Ramos (cell line): ENCODE measurements around the gene PLEKHG4B.

Experiments used
- in situ Hi-C: fragments of 300-500 bp; cut with MboI; formaldehyde crosslinking; loops from one replicate; pipeline ENCODE4 v1.14.3; 2022; ENCODE audit warnings: low sequenced_read_pairs; ENCODE audit not compliant: unreplicated experiment

PLEKHG4B gene

DNA sequence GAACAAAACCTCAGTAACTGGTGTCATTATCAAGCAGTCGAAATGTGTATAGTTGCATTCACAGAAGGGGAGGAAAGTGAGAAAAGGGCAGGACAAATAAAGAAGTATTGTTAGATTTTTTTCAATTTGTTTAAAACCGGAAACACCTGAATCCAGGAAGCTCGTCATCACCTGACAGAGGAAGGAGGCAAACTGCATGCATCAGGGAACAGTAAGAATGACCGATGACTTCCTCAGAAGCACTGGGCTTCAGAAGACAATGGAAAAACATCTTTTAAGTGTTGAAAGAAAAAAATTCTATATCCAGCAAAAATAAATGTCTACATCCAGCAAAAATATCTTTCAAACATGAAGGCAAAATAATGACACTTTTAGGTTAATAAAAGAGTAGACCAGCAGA, 29.5 kb downstream of the PLEKHG4B start:
- in situ Hi-C loops: no loop called here

DNA sequence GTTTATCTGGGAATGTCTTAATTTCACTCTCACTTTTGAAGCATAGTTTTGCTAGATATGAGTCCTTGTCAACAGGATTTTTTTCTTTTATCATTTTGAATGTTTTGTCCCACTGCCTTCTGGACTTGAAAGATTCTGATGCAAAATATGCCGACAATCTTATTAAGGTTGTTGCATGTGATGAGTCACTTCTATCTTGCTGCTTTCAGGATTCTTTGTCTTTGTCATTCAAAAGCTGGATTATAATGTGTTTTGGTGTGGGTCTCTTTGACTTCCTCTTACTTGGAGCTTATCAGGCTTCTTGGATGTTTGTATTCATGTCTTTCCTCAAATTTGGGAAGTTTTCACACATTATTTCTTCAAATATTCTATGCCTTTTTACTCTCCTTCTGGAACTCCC, 33.8 kb downstream of the PLEKHG4B start:
- in situ Hi-C loops: no loop called here

DNA sequence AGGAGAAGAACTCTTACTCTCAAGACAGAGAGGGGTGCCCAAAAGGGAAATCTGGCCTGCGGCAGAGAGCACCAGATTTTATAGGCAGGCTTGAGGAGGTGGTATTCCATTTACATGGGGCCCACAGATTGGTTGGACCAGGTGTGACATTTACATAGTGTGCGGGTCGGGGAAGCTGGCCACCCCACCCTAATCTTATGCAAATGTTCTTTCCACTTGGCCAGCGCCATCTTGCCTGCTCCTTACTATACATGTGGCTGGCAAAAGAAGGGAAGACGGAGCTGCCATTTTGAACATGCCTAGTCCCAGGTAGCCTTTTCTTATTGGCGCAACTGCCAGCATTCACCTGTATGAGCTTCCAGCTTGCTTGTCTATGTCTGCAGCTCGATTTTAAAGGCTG, 34.8 kb downstream of the PLEKHG4B start:
- in situ Hi-C loops: no loop called here

DNA sequence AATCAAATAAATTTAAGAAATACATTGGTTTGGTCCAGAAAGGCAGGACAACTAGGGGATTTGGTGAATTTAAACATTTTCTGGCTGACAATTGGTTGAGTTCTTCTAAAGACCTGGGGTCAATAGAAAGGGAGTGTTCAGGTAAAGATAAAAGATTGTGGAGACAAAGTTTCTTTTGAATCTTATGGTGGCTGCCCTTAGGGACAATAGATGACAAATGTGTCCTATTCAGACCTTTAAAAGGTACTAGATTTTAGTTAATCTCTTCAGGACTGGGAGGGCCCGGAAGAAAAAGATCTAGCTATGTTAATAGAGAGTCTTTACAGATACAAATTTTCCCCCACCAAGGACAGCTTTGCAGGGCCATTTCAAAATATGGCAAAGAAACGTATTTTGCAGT, 35.9 kb downstream of the PLEKHG4B start:
- in situ Hi-C loops: no loop called here

DNA sequence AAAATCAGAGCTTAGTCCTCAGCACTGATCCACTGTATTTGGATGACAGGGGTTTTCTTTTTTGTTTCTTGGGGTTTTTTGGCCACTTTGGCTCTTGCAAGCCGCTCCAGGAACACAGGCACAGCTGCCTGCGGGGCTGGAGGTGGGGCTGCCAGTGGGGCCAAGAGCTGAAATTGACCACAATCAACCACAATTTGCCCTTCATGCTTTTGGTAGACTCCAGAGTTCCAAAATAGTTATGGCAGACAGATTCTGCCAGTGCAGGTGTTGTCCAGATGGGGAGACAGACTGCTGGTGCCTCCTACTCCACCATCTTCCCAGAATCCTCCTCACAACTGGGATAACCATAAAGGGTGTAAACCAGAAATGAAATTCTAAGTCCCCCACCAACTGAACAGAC, 36.5 kb downstream of the PLEKHG4B start:
- in situ Hi-C loops: no loop called here

DNA sequence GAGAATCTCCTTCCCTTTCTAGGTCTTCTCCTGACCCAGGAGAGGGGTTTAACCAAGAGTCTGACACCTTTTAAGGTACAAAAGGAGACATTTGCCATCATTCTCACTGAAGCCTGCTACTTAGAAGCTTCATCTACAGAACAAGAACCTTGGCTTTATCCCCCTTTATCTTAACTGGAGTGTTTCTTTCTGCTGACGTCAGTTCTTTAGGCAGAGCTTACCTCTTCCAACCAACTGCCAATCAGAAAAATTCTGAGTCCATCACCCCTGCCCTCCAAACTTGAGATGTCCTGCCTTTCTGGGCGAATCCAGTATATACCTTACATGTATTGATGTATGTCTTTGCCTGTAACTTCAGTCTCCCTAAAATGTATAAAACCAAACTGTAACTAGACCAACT, 37.2 kb downstream of the PLEKHG4B start:
- in situ Hi-C loops: no loop called here

DNA sequence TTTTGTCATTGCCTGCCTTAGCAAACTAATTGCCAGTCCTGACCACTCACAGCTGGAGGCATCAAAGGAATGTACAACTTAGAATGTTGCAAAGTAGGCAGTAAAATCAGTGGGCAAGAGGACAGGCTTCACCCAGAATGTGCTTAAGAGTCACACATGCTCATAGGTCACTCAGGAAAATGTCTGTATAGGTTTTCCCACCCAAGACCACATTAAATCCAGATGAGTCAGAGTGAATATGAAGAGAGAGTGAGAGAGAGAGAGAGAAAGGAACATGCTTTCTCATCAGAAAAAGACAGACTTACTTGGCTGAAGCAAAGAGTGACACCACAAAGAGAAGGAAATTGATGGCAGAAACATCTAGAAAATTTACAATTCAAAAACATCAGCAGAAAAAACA, 37.9 kb downstream of the PLEKHG4B start:
- in situ Hi-C loops: no loop called here

DNA sequence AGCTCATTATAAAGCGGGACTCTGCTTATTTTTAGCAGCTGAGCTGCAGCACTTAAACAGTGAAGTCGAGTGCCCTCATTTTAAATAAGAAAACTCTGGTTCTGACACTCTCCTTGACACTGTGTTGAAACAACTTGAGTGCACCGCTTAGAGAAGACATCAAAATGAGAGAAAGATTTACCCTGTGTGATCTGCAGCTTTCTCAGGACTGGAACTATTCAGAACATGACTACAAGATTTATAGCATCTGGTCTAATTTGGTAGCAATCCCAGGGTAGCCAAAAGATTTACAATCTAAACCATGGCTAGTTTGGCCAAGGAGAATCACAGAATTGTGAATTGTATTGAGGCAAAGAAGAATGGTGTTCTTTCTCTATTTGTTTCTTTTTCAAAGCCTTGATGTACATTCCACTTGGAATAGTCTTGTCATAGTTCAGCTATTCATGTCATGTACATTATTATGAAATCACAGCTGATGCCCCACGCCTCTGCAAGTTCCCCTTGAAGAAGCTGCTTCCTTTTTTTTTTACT, 38.7 kb downstream of the PLEKHG4B start:
- in situ Hi-C loops: no loop called here

DNA sequence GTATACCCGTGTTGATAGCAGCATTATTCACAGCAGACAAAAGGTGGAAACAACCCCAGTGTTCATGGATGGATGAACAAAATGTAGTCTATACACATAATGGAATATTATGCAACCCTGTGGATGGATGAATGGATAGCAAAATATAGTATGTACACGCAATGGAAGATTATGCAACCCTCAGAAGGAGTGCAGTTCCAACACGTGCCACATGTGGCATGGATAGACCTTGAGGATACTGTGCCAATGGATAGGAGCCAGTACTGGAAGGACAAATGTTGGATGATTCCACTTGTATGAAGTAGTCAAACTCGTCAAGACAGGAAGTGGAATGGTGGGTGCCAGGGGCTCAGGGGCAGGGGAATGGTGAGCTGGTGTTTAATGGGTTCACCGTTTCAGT, 44.9 kb downstream of the PLEKHG4B start:
- in situ Hi-C loops: no loop called here

DNA sequence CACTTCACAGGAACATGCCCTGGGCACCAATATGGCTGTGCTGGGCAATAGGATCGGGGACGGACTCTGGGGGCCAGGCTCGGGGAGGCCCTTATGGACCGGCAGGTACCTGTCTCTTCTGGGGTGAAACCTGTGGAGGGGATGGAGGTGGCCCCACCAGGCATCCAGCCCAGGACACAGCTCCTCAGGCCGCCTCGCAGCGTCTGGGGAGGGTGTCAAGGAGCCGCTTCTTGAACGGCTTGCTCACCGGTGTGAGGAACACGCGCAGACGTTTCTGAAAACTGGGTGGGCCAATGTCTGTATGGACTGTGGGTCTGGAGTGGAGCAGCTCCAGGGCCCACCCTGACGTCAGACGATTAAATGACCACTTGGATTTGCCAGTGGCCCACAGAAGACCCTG, 45.8 kb downstream of the PLEKHG4B start:
- in situ Hi-C loops: no loop called here

DNA sequence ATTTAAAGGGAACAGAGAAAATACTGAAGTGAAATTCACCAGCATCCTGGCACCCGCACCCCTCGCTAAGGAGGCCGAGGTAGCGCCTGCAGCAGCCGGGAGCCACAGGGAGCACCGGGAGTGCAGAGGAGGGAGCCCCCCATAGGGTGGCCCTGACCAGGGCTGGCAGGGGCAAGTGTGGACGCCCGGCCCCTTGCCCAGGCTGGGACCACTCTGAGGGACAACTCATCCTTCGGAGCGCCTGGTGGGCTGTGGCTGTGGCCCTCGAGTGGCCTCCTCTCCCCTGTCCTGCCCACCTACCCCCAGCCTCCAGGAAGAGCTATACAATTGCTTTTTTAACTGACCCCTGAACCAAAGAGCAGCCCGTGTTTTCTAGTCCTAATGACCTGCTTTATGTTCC, 47.0 kb downstream of the PLEKHG4B start:
- in situ Hi-C loops: no loop called here

DNA sequence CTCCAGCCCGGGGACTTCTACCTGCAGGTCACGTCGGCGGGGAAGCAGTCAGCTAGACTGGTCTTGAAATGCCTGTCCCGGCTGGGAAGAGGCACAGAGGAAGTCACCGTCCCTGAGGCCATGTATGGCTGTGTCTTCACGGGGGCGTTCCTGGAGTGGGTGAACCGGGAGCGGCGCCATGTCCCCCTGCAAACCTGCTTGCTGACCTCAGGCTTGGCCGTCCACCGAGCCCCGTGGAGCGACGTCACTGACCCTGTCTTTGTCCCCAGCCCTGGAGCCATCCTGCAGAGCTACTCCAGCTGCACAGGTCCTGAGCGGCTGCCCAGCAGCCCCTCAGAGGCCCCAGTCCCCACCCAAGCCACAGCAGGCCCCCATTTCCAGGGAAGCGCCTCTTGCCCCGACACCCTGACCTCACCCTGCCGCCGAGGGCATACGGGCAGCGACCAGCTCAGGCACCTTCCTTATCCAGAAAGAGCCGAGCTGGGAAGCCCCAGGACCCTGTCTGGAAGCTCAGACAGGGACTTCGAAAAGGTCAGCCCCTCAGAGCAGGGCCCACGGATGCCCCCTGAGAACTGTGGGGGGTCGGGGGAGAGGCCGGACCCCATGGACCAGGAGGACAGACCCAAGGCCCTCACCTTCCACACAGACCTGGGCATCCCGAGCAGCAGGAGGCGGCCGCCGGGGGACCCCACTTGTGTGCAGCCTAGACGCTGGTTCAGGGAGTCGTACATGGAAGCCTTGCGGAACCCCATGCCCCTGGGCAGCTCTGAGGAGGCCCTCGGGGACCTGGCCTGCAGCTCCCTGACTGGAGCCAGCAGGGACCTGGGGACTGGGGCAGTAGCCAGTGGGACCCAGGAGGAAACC, 47.8 kb downstream of the PLEKHG4B start:
- in situ Hi-C loops: no loop called here

DNA sequence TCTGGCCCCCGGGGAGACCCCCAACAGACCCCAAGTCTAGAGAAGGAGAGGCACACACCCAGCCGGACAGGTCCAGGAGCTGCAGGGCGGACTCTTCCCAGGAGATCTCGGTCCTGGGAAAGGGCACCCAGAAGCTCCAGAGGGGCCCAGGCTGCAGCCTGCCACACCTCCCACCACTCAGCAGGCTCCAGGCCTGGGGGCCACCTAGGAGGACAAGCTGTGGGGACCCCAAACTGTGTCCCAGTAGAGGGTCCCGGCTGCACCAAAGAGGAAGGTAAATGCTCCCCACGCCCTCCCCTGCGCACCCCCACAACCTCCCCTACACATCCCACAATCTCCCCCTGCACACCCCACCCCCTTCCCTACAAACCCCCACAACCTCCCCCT, 48.5 kb downstream of the PLEKHG4B start:
- in situ Hi-C loops: no loop called here

DNA sequence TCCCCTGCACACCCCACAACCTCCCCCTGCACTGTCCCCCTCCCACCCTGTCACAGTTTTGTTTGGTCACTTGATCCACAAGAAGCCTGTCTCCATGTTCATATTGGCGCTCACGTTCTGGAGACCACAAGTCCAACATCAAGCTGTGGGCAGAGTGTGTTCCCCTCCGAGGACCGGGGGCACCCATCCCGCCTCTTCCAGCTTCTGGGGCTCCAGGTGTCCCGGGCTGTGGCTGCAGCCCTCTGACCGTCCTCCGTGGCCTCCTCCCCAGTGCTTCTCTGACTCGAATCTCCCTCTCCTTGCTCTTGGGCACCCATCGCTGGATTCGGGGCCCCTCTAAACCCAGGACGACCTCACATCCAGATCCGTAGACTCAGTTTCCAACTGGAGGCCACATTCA, 49.2 kb downstream of the PLEKHG4B start:
- in situ Hi-C loops: no loop called here

DNA sequence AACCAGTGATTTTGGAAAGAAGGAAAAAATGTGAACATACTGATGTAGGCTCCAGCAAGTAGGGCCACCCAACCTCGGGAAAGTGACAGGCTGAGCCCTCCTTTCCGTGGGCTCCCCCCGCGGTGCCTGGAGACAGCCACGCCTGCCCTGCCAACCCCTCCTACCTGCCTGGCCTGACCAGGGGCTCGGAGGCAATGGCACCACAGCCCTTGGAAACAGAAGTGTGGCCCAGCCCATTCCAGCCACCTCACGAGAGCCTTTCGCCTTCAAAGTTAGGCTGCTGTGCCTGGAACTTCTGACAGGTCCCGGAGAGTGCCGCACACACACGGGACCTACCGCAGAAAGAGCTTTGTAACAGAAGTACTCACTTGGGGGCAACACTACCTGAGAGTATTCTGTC, 49.8 kb downstream of the PLEKHG4B start:
- in situ Hi-C loops: no loop called here

DNA sequence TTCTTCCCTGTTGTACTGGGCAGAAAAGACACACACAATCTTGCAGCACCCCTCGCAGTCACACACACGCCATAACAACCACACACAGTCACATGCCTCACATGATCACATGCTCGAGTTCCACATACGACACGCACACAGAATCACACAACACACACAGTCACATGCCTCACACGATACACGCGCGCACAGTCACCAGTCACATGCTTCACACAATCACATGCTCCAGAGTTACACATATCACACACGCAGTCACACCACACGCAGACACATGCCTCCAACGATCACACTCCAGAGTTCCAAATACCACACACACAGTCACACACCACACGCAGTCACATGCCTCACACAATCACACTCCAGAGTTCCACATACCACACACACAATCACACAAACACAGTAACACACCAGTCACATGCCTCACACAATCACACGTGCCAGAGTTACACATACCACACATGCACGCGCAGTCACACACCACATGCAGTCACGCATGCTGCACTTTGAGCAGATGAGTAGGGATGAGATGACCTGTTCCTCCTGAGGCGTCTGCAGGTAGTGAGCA, 50.4 kb downstream of the PLEKHG4B start:
- in situ Hi-C loops: no loop called here

DNA sequence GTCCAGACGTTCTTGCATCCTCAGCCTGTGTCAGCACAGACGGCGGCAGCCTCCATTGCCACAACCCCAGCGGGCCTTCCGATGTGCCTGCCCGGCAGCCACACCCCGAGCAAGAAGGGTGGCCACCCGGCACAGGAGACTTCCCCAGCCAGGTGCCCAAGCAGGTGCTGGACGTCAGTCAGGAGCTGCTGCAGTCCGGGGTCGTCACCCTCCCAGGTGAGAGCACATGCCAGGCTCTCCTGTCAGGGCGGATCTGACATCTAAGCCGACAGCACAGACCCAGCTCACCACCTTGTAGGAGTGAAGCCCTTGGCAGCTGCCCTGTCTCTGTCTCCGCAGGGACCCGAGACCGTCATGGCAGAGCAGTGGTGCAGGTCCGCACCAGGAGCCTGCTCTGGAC, 51.1 kb downstream of the PLEKHG4B start:
- in situ Hi-C loops: no loop called here

DNA sequence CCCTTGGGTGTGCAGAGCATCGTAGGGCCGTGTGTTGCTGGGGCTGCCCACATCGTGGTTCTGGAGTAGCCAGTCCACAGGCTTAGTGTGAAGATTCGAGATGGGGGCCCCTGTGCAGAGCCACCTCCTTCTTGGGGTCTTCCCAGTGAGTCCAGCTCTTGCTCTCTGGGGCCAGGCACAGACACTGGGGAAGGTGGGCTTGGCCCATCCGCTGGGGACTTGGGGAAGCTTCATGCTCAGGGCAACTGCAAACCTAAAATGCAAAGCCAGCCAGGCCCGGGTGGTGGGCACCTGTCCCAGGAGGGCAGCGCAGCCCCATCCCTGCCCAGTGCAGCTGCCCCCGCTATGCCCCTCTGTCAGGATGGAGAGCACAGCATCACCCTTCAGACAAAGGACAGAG, 53.0 kb downstream of the PLEKHG4B start:
- in situ Hi-C loops: no loop called here

DNA sequence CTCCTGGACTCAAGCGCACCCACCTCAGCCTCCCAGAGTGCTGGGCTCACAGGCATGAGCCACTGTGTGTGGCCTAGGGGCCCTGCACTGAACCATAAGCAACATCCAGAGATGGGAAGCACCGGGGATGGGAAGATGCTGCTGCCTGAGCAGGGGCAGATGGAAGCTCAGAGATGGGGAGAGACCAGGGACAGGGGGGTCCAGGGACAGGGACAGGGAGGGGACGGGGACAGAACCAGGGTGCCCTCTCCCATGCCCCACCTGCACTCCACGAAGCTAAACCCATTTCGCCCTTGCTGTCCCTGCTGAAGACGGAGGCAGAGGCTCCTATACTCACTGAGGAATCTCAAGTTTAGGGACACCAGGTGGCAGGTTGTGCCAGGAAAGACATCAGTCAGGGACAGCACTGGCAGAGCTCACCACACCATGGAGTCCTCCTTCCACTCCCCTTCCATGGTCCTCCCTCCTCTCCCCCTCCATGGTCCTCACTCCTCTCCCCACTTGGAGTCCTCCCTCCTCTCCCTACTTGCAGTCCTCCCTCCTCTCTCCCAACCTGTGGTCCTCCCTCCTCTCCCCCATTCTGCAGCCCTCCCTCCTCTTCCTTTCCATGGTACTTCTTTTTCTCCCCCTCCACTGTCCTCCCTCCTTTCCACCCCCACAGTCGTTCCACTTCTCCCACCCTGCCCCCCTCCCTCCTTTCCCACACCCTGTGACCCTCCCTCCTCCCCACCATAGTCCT, 53.8 kb downstream of the PLEKHG4B start:
- in situ Hi-C loops: no loop called here

DNA sequence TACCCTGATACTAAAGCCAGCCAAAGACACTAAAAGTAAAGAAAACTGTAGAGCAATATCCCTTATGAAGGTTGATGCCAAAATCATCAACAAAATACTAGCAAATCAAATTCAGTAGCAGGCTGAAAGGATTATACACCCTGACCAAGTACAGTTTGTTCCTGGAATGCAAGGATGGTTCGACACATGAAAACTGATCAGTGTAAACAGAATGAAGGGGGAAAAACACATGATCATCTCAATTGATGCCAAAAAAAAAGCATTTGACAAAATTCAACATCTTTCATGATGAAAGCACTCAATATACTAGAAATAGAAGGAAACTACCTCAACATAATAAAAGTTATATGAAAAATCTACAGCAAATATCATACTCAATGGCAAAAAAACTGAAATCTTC, 55.8 kb downstream of the PLEKHG4B start:
- in situ Hi-C loops: no loop called here

DNA sequence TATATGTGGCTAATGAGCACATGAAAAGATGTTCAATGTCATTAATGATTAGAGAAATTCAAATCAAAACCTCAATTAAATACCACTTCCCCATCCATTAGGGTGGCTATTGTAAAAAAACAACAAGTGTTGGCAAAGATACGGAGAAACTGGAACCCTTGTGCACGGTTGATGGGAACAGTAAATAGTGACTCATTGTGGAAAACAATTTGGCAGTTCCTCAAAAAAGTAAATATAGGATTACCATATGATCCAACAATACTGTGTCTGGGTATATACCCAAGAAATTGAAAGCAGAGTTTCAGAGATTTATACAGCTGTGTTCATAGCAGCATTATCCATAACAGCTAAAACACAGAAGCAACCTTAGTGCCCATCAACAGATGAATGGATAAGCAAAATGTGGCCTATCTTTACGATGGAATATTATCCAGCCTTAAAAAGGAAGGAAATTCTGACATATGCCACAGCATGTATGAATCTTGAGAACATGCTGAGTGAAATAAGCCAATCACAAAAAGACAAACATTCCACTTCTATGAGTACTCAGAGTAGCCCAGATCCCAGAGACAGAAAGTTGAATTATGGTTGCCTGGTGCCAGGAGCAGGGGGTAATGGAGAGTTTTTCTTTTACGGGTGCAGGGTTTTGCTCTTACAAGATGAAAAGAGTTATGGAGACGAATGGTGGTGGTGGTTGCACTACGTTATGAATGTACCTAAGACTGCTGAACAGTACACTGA, 57.9 kb downstream of the PLEKHG4B start:
- in situ Hi-C loops: no loop called here
